ENCODE results near the gene MUS81.

GRCh38 chr11:65814986-65815565 is 45.2 kb upstream of the MUS81 start:
- TF ChIP-seq EZH2 (IDR thresholded peaks at IDR 0.05) (no peak), CTCF (IDR thresholded peaks at IDR 0.05) (no peak)
